HS-5 (cell line): ENCODE measurements around the gene CTDP1.

Source experiments
- DNase-seq: peaks from one replicate; pipeline ENCODE4 v3.0.0-alpha.2; 2012; ENCODE audit warnings: low read depth

The CTDP1 gene

GRCh38 chr18:79679552-79680099 is at the start of gene CTDP1:
TSS of gene CTDP1 (plus strand) at chr18:79679803. CDS start at chr18:79679948, 145 bp downstream.
- no peak for DNase-seq

- no peak for DNase-seq
Observed at GRCh38 chr18:79630281-79631095, 49.1 kb upstream of the CTDP1 start.

- no peak for DNase-seq
Observed at GRCh38 chr18:79631096-79631507, 48.5 kb upstream of the CTDP1 start.

GRCh38 chr18:79631761-79632446 is 47.7 kb upstream of the CTDP1 start:
- no peak for DNase-seq

- no peak for DNase-seq
Observed at GRCh38 chr18:79632765-79633164, 46.8 kb upstream of the CTDP1 start.

GRCh38 chr18:79634186-79634585 is 45.4 kb upstream of the CTDP1 start:
- DNase-seq: no peak

GRCh38 chr18:79634593-79635426 is 44.8 kb upstream of the CTDP1 start:
- DNase-seq: no peak

GRCh38 chr18:79635427-79635726 is 44.2 kb upstream of the CTDP1 start:
- no peak for DNase-seq

- DNase-seq: no peak
Observed at GRCh38 chr18:79637181-79637920, 42.3 kb upstream of the CTDP1 start.

GRCh38 chr18:79637921-79638909 is 41.4 kb upstream of the CTDP1 start:
- DNase-seq: no peak

GRCh38 chr18:79639072-79639829 is 40.4 kb upstream of the CTDP1 start:
- DNase-seq: no peak

GRCh38 chr18:79640064-79640672 is 39.4 kb upstream of the CTDP1 start:
- DNase-seq: no peak

GRCh38 chr18:79640875-79641274 is 38.7 kb upstream of the CTDP1 start:
- DNase-seq: no peak

GRCh38 chr18:79641722-79642497 is 37.7 kb upstream of the CTDP1 start:
- DNase-seq: no peak

GRCh38 chr18:79642626-79643025 is 37.0 kb upstream of the CTDP1 start:
- DNase-seq: no peak

- DNase-seq: no peak
Observed at GRCh38 chr18:79643054-79643984, 36.3 kb upstream of the CTDP1 start.

GRCh38 chr18:79644006-79644665 is 35.5 kb upstream of the CTDP1 start:
- no peak for DNase-seq
